H9 (cell line): Measurements from ENCODE around the gene DLX6. TPM values are rescaled to one million over a fixed set of nuclear protein-coding genes. Genes with fewer than 3 reads are reported as not detected.

Experiments
- DNase-seq: peaks from one replicate; pipeline ENCODE4 v3.0.0-alpha.2; 2017
- H2AFZ ChIP-seq: one replicate; pipeline ENCODE4 v1.6.1; 2013; ENCODE audit warnings: mild to moderate bottlenecking, low read length, control low read depth, moderate library complexity
- H2AK5ac ChIP-seq: 2 replicates; pipeline ENCODE4 v1.6.1; 2013; ENCODE audit warnings: low read length, control low read depth, mixed read lengths; ENCODE audit not compliant: insufficient read length
- H2BK120ac ChIP-seq: one replicate; pipeline ENCODE4 v1.6.1; 2013; ENCODE audit warnings: low read depth, mild to moderate bottlenecking, low read length, control low read depth, inconsistent platforms; ENCODE audit not compliant: poor library complexity, severe bottlenecking
- H2BK12ac ChIP-seq: 2 replicates; pipeline ENCODE4 v1.6.1; 2013; ENCODE audit warnings: low read length, control low read depth, mixed read lengths, low read depth; ENCODE audit not compliant: insufficient read length
- H2BK15ac ChIP-seq: 2 replicates; pipeline ENCODE4 v1.6.1; 2013; ENCODE audit warnings: low read depth, low read length, control low read depth
- H2BK20ac ChIP-seq: one replicate; pipeline ENCODE4 v1.6.1; 2013; ENCODE audit warnings: low read depth, mild to moderate bottlenecking, low read length, control low read depth, inconsistent platforms; ENCODE audit not compliant: poor library complexity, severe bottlenecking
- H2BK5ac ChIP-seq: 2 replicates; pipeline ENCODE4 v1.6.1; 2013; ENCODE audit warnings: low read length, control low read depth, mixed read lengths; ENCODE audit not compliant: insufficient read length
- H3K14ac ChIP-seq: 2 replicates; pipeline ENCODE4 v1.6.1; 2013; ENCODE audit warnings: low read length, control low read depth; ENCODE audit not compliant: insufficient read depth
- H3K18ac ChIP-seq: 2 replicates; pipeline ENCODE4 v1.6.1; 2013; ENCODE audit warnings: low read depth, mild to moderate bottlenecking, mixed read lengths, low read length, control low read depth; ENCODE audit not compliant: insufficient read length
- H3K23ac ChIP-seq: 2 replicates; pipeline ENCODE4 v1.6.1; 2013; ENCODE audit warnings: low read length, control low read depth, mixed read lengths, low read depth; ENCODE audit not compliant: insufficient read length
- H3K23me2 ChIP-seq: 2 replicates; pipeline ENCODE4 v1.6.1; 2013; ENCODE audit warnings: low read depth, mild to moderate bottlenecking, mixed read lengths, low read length, control low read depth; ENCODE audit not compliant: insufficient read length, poor library complexity, severe bottlenecking
- H3K27ac ChIP-seq: 2 replicates; pipeline ENCODE4 v1.5.1; 2013; ENCODE audit warnings: low read length, control low read depth, mixed read lengths, low read depth; ENCODE audit not compliant: insufficient read length
- H3K27me3 ChIP-seq: 2 replicates; pipeline ENCODE4 v1.6.1; 2013; ENCODE audit warnings: low read length, control low read depth, inconsistent platforms; ENCODE audit not compliant: insufficient read depth
- H3K4ac ChIP-seq: 2 replicates; pipeline ENCODE4 v1.6.1; 2013; ENCODE audit warnings: low read depth, mild to moderate bottlenecking, control low read depth, inconsistent platforms, low read length, moderate library complexity
- H3K4me1 ChIP-seq: 2 replicates; pipeline ENCODE4 v1.6.1; 2013; ENCODE audit warnings: low read length, control low read depth, inconsistent platforms; ENCODE audit not compliant: insufficient read depth
- H3K4me2 ChIP-seq: 2 replicates; pipeline ENCODE4 v1.6.1; 2013; ENCODE audit warnings: low read length, control low read depth, mixed read lengths; ENCODE audit not compliant: insufficient read length, insufficient read depth
- H3K56ac ChIP-seq: 2 replicates; pipeline ENCODE4 v1.6.1; 2013; ENCODE audit warnings: low read depth, mild to moderate bottlenecking, mixed read lengths, low read length, control low read depth; ENCODE audit not compliant: insufficient read length
- H3K79me1 ChIP-seq: 2 replicates; pipeline ENCODE4 v1.6.1; 2013; ENCODE audit warnings: low read depth, mild to moderate bottlenecking, moderate library complexity, low read length, control low read depth, inconsistent platforms; ENCODE audit not compliant: insufficient read depth, poor library complexity, severe bottlenecking
- H3K79me2 ChIP-seq: 2 replicates; pipeline ENCODE4 v1.6.1; 2013; ENCODE audit warnings: low read length, control low read depth, inconsistent platforms; ENCODE audit not compliant: insufficient read depth
- H3K9ac ChIP-seq: 2 replicates; pipeline ENCODE4 v1.6.1; 2013; ENCODE audit warnings: low read length, control low read depth, mixed read lengths; ENCODE audit not compliant: insufficient read length; ENCODE audit errors: extremely low read depth
- H3K9me3 ChIP-seq: one replicate; pipeline ENCODE4 v1.6.1; 2013; ENCODE audit warnings: low read depth, low read length, inconsistent platforms; ENCODE audit not compliant: control insufficient read depth
- H3T11ph ChIP-seq: one replicate; pipeline ENCODE4 v1.6.1; 2013; ENCODE audit warnings: mild to moderate bottlenecking, low read length, control low read depth, inconsistent platforms
- H4K20me1 ChIP-seq: one replicate; pipeline ENCODE4 v1.6.1; 2013; ENCODE audit not compliant: control insufficient read depth, insufficient read length, insufficient read depth
- H4K5ac ChIP-seq: 2 replicates; pipeline ENCODE4 v1.6.1; 2013; ENCODE audit warnings: low read depth, mild to moderate bottlenecking, mixed read lengths, low read length, control low read depth; ENCODE audit not compliant: insufficient read length
- H4K8ac ChIP-seq: replicated peaks from 2 replicates; pipeline ENCODE4 v1.6.1; 2013; ENCODE audit warnings: low read length, control low read depth, mixed read lengths, low read depth; ENCODE audit not compliant: insufficient read length
- H4K91ac ChIP-seq: 2 replicates; pipeline ENCODE4 v1.6.1; 2013; ENCODE audit warnings: low read depth, mild to moderate bottlenecking, moderate library complexity, mixed read lengths, low read length, control low read depth; ENCODE audit not compliant: insufficient read length
- H3K27ac Mint-ChIP-seq, 3 experiments: 2 replicates in 2 of 3; 3 replicates in 1 of 3; pipeline ENCODE4 v1.8.0; 2020 to 2021; ENCODE audit warnings: mixed read lengths in 3 of 3, mild to moderate bottlenecking in 1 of 3, moderate library complexity in 1 of 3
- H3K27me3 Mint-ChIP-seq: 2 replicates; pipeline ENCODE4 v1.8.0; 2021; ENCODE audit warnings: low read depth, mild to moderate bottlenecking, moderate library complexity, mixed read lengths
- H3K36me3 Mint-ChIP-seq, 3 experiments: 2 replicates in 2 of 3; 3 replicates in 1 of 3; pipeline ENCODE4 v1.8.0; 2020 to 2021; ENCODE audit warnings: low read depth in 3 of 3, mixed read lengths in 3 of 3; ENCODE audit not compliant: insufficient read depth in 1 of 3
- H3K4me1 Mint-ChIP-seq, 2 experiments: 2 replicates each; pipeline ENCODE4 v1.8.0; 2020; ENCODE audit warnings: mixed read lengths in 2 of 2
- H3K4me3 Mint-ChIP-seq, 2 experiments: 2 replicates in 1 of 2; 3 replicates in 1 of 2; pipeline ENCODE4 v1.8.0; 2020 to 2021; ENCODE audit warnings: mild to moderate bottlenecking in 2 of 2, mixed read lengths in 2 of 2, moderate library complexity in 1 of 2
- H3K9me3 Mint-ChIP-seq, 2 experiments: 2 replicates in 1 of 2; 3 replicates in 1 of 2; pipeline ENCODE4 v1.8.0; 2020; ENCODE audit warnings: mild to moderate bottlenecking in 2 of 2, mixed read lengths in 2 of 2, moderate library complexity in 1 of 2
- CTCF ChIP-seq: fragments of 200-600 bp; sonication (generic); conservative IDR thresholded peaks from 3 replicates; pipeline ENCODE4 v1.8.0; 2021; ENCODE audit warnings: antibody characterized with exemption, mild to moderate bottlenecking
- WGBS: extraction: QIAGEN DNeasy Blood & Tissue Kit; methylation state at CpG from one replicate; pipeline ENCODE4 v1.1.7; 2013; ENCODE audit warnings: missing lambda C conversion rate, low lambda C conversion rate, mixed read lengths; ENCODE audit not compliant: insufficient read length; ENCODE audit errors: extremely low coverage; 5-methylcytosine and 5-hydroxymethylcytosine counted together
- total RNA-seq: library from RNA; stranded (reverse); gene quantifications from 2 replicates; pipeline ENCODE4 v1.2.1, GENCODE V29; 2021

DLX6 gene
- total RNA-seq, 1 experiment from 2014 or later: 0.24 TPM

GRCh38 chr7:97018126-97018601, 12.8 kb downstream of the DLX6 start:
- Histone ChIP-seq H3K4ac (no peak overlapping the region), H4K91ac (no peak overlapping the region), H3K56ac (no peak overlapping the region), H2AFZ (no peak overlapping the region), H2AK5ac (no peak overlapping the region), H3K18ac (no peak overlapping the region), H3K9ac (no peak overlapping the region), H3K23me2 (peaks cover 5% of the 10 kb centered on the region), H2BK15ac (no peak overlapping the region), H3K27ac (no peak overlapping the region), H2BK120ac (no peak overlapping the region), H4K20me1 (peaks cover 3% of the 10 kb centered on the region), H4K8ac (no peak overlapping the region), H2BK20ac (no peak overlapping the region), H3T11ph (no peak overlapping the region), H3K4me2 (no peak overlapping the region), H3K79me2 (no peaks in the 10 kb centered on the region), H2BK12ac (no peak overlapping the region), H3K9me3 (no peaks in the 10 kb centered on the region), H4K5ac (no peak overlapping the region), H3K27me3 (peaks cover 98% of the 10 kb centered on the region), H3K4me1 (no peaks in the 10 kb centered on the region), H3K23ac (no peak overlapping the region), H2BK5ac (no peak overlapping the region), H3K79me1 (no peaks in the 10 kb centered on the region), H3K14ac (no peak overlapping the region)
- peak overlapping the region in 1 of 2 experiments; percentile 80; a peak in 1 of 5 replicates for H3K4me3 Mint-ChIP-seq
- H3K27ac Mint-ChIP-seq: no peak overlapping the region
- H3K36me3 Mint-ChIP-seq: no peaks in the 10 kb centered on the region; a peak in 1 of 7 replicates
- TF ChIP-seq CTCF: no peak
- H3K9me3 Mint-ChIP-seq: peaks cover 5 to 19% of the 10 kb centered on the region in 2 experiments
- no peak for DNase-seq
- H3K27me3 Mint-ChIP-seq: peaks cover 100% of the 10 kb centered on the region
- WGBS: no CpG with 5 or more reads among the region's 22 CpGs
- H3K4me1 Mint-ChIP-seq: peaks cover 34 to 60% of the 10 kb centered on the region in 2 experiments
